ENCODE results near the gene CACNA1G.

CACNA1G gene

DNA sequence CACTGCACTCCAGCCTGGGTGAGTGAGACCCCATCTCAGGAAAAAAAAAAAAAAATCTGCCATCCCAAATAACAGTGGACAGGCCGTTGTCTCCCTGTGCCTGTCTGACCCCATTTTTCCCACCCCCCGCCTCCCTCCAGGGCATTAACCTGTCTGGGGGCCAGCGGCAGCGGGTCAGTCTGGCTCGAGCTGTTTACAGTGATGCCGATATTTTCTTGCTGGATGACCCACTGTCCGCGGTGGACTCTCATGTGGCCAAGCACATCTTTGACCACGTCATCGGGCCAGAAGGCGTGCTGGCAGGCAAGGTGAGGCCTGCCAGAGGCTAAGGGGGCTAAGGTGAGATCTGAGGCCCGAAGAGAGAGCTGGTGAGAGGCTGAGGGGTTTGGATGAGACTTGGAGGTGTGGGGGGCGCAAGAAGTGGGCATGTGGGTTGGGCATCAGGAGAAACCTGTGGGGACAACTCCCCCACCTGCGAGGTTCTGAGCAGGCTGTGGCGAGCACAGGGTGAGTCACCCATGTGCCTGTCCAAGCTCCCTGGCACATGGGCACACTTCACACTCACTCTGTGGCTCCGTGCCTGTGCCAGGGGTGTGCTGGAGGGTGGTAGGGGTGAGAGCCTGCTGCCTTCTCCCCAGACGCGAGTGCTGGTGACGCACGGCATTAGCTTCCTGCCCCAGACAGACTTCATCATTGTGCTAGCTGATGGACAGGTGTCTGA, 112.5 kb downstream of the CACNA1G start:
- no peak overlapping the region for H3K27ac ChIP-seq
- TF ChIP-seq ZFX (IDR thresholded peaks at IDR 0.05; ENCODE audit: borderline replicate concordance) (no peak), CTCF (IDR thresholded peaks at IDR 0.05) (no peak)

DNA sequence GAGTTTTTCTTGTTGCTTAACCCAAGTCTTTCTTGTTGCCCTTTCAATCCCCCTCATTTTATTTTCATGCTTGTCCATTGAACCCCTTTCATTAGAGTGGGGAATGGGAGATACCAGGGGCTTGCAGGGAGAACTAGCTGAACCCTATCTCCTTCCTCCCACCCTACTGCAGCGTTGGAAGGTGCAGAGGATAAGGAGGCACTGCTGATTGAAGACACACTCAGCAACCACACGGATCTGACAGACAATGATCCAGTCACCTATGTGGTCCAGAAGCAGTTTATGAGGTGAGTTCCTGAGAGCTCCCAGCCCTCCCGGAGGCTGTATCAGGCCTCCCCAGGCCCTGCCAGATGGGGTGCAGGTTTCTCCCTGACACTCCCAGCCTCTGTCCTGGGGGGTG, 114.7 kb downstream of the CACNA1G start:
- TF ChIP-seq CTCF (IDR thresholded peaks at IDR 0.05) (no peak), ZFX (IDR thresholded peaks at IDR 0.05; ENCODE audit: borderline replicate concordance) (no peak)
- H3K27ac ChIP-seq: no peak overlapping the region

- no peak overlapping the region for H3K27ac ChIP-seq
- TF ChIP-seq ZFX (IDR thresholded peaks at IDR 0.05; ENCODE audit: borderline replicate concordance) (no peak), CTCF (IDR thresholded peaks at IDR 0.05) (no peak)
Observed at GRCh38 chr17:50675627-50676026, 115.1 kb downstream of the CACNA1G start.

DNA sequence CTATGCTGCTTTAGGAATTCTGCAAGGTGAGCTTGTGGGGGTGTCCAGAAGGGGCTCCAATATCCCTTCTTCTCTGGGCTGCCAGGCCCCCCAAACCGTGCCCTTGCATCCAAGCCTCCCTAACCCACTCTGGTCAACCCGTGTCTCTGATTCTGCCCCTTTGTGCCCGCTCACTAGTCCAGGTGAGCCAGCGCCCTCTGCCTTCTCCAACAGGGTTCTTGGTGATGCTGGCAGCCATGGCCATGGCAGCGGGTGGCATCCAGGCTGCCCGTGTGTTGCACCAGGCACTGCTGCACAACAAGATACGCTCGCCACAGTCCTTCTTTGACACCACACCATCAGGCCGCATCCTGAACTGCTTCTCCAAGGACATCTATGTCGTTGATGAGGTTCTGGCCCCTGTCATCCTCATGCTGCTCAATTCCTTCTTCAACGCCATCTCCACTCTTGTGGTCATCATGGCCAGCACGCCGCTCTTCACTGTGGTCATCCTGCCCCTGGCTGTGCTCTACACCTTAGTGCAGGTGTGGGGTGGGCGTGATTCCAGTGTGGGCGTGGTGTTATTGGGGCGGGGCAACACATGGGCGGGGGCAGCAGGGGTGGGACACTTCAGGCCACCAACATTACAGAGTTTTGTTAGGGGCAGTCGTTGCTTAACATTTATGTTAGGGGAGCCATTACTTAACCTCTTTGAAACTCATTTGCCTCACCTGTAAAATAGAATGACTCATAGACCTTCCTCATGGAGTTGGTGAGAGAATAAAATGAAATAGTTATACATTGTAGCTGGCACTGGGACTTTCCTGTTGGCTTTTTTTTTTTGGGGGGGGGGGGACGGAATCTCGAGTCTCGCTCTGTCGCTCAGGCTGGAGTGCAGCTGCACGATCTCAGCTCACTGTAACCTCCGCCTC, 115.8 kb downstream of the CACNA1G start:
- no peak overlapping the region for H3K27ac ChIP-seq
- no peak; the same call in 1 of the 2 replicates for TF ChIP-seq CTCF (IDR thresholded peaks at IDR 0.05)
- TF ChIP-seq ZFX (IDR thresholded peaks at IDR 0.05; ENCODE audit: borderline replicate concordance): no peak

Data from 22Rv1 (cell line).